Nephron progenitor cell (in vitro differentiated cells): ENCODE results near the gene FAM219B.
A peak's percentile ranks its signal among the peaks of the same experiment; 100 is the strongest.

Experiments used
- DNase-seq: peaks from one replicate; pipeline ENCODE4 v3.0.0; 2021
- H3K27ac Mint-ChIP-seq: 2 replicates; pipeline ENCODE4 v1.8.0; 2021; ENCODE audit warnings: mild to moderate bottlenecking, moderate library complexity, mixed read lengths
- H3K27me3 Mint-ChIP-seq: 2 replicates; pipeline ENCODE4 v1.8.0; 2021; ENCODE audit warnings: mild to moderate bottlenecking, low read depth, mixed read lengths; ENCODE audit not compliant: poor library complexity
- H3K36me3 Mint-ChIP-seq: 2 replicates; pipeline ENCODE4 v1.8.0; 2021; ENCODE audit warnings: low read depth, mixed read lengths
- H3K4me1 Mint-ChIP-seq: 2 replicates; pipeline ENCODE4 v1.8.0; 2021; ENCODE audit warnings: mixed read lengths
- H3K4me3 Mint-ChIP-seq: 2 replicates; pipeline ENCODE4 v1.8.0; 2021; ENCODE audit warnings: mild to moderate bottlenecking, moderate library complexity, mixed read lengths
- H3K9me3 Mint-ChIP-seq: 2 replicates; pipeline ENCODE4 v1.8.0; 2021; ENCODE audit warnings: mild to moderate bottlenecking, moderate library complexity, mixed read lengths
- TF ChIP-seq, protein P1 (sequence below): fragments of 200-600 bp; sonication (generic); IDR thresholded peaks from 2 replicates; pipeline ENCODE4 v1.5.0; 2021; ENCODE audit warnings: antibody characterized with exemption

FAM219B gene

DNA sequence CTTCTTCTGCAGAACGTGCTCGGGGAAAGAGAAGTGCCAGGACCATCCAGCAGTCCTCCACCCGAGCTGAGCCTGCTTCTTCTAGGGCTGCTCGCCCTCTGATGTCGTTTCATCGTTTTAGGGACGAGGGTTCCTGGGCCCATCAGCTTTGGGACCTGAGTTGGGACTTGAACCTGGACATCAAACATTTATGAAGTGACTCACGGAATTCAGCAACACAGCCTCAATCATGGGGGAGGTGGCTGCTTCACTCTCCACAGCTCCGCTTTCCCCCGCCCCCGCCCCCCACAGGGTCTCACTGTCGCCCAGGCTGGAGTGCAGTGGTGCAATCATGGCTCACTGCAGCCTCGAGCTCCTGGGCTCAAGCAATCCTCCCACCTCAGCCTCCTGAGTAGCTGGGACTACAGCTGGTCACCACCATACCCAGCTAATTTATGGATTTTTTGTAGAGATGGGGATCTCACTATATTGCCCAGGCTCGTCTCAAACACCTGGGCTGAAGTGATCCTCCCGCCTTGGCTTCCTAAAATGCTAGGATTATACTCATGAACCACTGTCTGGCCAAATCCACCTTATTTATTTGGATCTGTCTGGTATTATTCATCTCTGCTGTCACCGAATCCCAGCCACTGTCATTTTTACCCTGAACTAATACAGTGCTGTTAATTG lies 32.8 kb downstream of the FAM219B start:
- Mint-ChIP-seq H3K9me3 (no peaks in the 10 kb centered on the region), H3K4me1 (peaks cover 25% of the 10 kb centered on the region), H3K4me3 (peak overlapping the region; percentile 94), H3K36me3 (no peaks in the 10 kb centered on the region), H3K27me3 (peaks cover 4% of the 10 kb centered on the region), H3K27ac (no peak overlapping the region)
- TF ChIP-seq, protein P1, sequence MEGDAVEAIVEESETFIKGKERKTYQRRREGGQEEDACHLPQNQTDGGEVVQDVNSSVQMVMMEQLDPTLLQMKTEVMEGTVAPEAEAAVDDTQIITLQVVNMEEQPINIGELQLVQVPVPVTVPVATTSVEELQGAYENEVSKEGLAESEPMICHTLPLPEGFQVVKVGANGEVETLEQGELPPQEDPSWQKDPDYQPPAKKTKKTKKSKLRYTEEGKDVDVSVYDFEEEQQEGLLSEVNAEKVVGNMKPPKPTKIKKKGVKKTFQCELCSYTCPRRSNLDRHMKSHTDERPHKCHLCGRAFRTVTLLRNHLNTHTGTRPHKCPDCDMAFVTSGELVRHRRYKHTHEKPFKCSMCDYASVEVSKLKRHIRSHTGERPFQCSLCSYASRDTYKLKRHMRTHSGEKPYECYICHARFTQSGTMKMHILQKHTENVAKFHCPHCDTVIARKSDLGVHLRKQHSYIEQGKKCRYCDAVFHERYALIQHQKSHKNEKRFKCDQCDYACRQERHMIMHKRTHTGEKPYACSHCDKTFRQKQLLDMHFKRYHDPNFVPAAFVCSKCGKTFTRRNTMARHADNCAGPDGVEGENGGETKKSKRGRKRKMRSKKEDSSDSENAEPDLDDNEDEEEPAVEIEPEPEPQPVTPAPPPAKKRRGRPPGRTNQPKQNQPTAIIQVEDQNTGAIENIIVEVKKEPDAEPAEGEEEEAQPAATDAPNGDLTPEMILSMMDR: no peak
- peak; percentile 29 for DNase-seq

DNA sequence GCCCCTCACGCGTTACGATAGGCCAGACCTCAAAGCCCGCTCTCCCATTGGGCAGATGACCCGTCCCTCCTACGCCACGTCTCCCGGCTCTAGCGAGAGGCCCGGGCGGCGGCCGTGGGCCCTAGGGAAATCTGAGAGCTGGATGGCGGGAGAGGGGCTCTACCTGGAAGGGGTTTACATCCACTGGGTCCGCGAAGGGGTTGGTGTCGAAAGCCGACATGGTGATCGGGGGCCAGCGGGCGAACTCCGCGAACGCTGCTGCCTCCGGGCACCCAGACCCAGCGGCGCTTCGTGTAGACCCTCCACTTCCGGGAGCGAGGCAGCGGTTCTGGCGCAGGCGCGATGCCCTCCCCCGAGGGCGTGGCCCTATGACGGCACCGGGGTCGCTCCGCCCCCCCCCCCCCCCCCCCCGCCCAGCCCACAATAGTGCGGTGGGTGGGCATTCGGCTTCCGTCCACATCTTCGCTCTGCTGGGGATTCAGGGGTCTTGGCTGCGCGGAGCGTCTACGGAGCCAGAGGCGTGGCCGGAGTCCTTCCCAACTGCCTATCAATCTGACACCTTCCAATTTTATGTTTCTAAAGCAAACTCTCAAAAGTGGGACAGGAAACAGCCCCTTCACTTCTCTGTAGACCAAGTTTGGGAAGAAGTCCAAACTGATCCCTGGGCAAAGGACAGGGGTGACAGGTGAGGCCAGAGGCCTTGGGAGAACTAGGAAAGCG lies 33.5 kb downstream of the FAM219B start, which contains the start of gene SCAMP2:
TSS of gene SCAMP2 (minus strand) at position 330 of the 720 bp plus-strand sequence. CDS start at position 220, 110 bp downstream.
- TF ChIP-seq, protein P1: no peak
- Mint-ChIP-seq H3K9me3 (peaks cover under 1% of the 10 kb centered on the region), H3K27me3 (peaks cover 4% of the 10 kb centered on the region), H3K4me3 (peak within 1 kb of the TSS; percentile 94), H3K27ac (peak within 1 kb of the TSS; percentile 90), H3K4me1 (peaks cover 25% of the 10 kb centered on the region), H3K36me3 (peaks cover 2% of the 10 kb centered on the region)
- peak; percentile 91 for DNase-seq

DNA sequence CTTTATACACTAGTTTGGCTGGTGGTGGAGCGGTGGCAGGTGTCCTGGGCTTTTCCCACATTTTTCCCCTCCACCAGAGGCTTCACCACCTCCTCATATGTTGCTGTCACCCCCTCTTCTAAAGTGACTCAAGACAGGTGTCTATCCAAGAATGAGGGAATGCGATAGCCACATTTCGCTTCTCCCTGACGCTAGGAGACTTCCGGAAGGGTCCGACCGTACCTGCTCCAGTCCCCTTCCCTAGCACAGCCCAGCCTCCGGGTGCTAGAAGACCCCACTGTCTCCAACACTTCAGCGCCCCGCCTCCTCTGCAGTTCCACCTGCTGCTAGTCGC lies 34.0 kb downstream of the FAM219B start:
- TF ChIP-seq, protein P1: no peak
- Mint-ChIP-seq H3K9me3 (peaks cover 6% of the 10 kb centered on the region), H3K4me3 (peak overlapping the region; percentile 94), H3K36me3 (peaks cover 7% of the 10 kb centered on the region), H3K27ac (peak overlapping the region; percentile 57), H3K4me1 (peaks cover 25% of the 10 kb centered on the region), H3K27me3 (peaks cover 4% of the 10 kb centered on the region)
- no peak for DNase-seq

DNA sequence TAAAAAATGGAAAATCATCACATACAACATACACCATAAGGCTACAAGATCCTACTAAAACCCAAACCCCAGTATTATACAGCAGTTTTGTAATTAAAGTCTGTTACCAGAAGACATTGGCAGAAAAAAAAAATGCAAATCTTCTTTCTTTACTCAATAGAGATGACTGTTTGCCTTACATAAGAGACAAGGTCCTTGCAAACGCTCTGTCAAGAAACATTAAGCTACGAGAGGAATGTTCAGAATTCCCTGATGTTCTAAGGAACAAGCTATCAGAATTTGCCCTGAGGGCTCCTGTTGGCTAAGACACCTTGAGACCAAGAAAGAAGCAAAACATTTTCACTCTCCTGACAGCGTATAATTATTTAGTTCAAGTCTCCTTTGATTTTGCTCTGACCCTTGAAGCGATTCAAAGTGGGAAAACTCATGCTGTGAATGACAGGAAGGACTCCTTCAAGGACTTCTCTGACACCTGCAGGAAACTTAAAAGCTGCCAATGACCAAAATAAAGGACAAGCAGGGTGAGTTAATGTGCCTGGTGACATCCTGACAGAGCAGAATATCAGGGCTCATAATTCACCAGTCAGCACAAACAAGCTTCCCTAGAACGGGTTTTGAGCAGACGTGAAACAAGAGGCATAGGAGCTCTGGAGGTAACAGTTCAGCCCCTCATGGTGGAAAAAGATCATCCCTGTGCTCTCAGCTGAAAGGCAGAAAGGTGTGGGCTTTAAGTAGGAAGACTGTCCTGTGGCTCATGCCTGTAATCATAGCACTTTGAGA lies 36.0 kb downstream of the FAM219B start:
- Mint-ChIP-seq H3K27ac (peak overlapping the region; percentile 48), H3K27me3 (peaks cover 5% of the 10 kb centered on the region), H3K9me3 (peaks cover 6% of the 10 kb centered on the region), H3K36me3 (peaks cover 15% of the 10 kb centered on the region), H3K4me3 (peak overlapping the region; percentile 65), H3K4me1 (peaks cover 37% of the 10 kb centered on the region)
- TF ChIP-seq, protein P1: no peak
- DNase-seq: no peak

DNA sequence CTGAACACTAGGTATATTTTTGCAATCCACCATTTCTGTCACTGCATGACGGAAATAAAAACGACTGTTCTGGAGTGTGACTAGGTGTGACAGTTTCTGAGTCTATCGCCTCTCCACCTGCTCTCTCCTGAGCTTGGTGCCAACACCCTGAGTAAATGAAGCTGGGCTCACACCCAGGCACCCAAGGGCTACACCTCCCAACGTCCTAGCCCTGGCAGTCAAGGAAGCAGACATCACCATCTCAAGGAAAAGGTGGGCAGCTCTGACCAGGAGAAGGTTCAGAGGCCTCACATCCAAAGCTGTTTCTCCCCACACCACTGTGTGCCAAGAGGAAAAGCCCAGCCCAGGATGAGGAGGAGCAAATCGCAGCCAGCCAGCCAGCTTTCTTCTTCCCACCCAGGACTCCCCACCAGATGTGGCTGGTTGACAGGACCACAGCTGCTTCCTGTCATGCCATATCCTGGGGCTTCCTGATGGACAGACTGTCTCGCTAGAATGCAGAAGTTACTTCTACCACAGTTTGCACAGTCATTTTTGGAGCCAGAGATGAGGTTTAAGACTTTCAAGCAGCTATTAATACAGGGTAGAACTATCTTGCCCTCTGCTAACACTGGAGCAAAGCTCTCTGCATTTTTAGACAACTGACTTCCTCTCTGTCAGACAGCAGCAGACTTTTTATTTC lies 36.8 kb downstream of the FAM219B start:
- Mint-ChIP-seq H3K27ac (no peak overlapping the region), H3K36me3 (peaks cover 15% of the 10 kb centered on the region), H3K27me3 (peaks cover 2% of the 10 kb centered on the region), H3K4me1 (peaks cover 39% of the 10 kb centered on the region), H3K4me3 (peak overlapping the region; percentile 11), H3K9me3 (peaks cover 6% of the 10 kb centered on the region)
- TF ChIP-seq, protein P1: no peak
- no peak for DNase-seq
